Natural killer cell (primary cell): ENCODE measurements around the gene RAB26. TPM values are rescaled to one million over a fixed set of nuclear protein-coding genes. Genes with fewer than 3 reads are reported as not detected.

Experiments
- ATAC-seq, 3 donors: fragments of 150-1000 bp in 2 of 3; fragments of 200-7000 bp in 1 of 3; cut with Tn5 transposase; 1 replicate in 1 of 3; 2 replicates in 2 of 3; pipeline ENCODE4 v1.10.0; 2021; ENCODE audit warnings: mild to moderate bottlenecking in 2 of 3, moderate library complexity in 2 of 3
- DNase-seq, 2 donors: peaks; one replicate each; pipeline versions ENCODE4 v3.0.0 to v3.0.0-alpha.2; 2013 to 2021; ENCODE audit warnings: mixed read lengths in 1 of 2
- H3K27ac ChIP-seq: one replicate; pipeline ENCODE4 v1.5.1; 2013; ENCODE audit warnings: mild to moderate bottlenecking, low read length
- H3K27me3 ChIP-seq: one replicate; pipeline ENCODE4 v1.6.1; 2013; ENCODE audit warnings: low read length; ENCODE audit not compliant: control insufficient read depth, insufficient read depth
- H3K36me3 ChIP-seq: one replicate; pipeline ENCODE4 v1.6.1; 2013; ENCODE audit warnings: low read length; ENCODE audit not compliant: control insufficient read depth, insufficient read depth
- H3K4me1 ChIP-seq: one replicate; pipeline ENCODE4 v1.6.1; 2013; ENCODE audit warnings: low read length; ENCODE audit not compliant: control insufficient read depth, insufficient read depth
- H3K4me3 ChIP-seq: one replicate; pipeline ENCODE4 v1.5.1; 2013; ENCODE audit warnings: low read length
- H3K9me3 ChIP-seq: one replicate; pipeline ENCODE4 v1.6.1; 2013; ENCODE audit warnings: low read length; ENCODE audit not compliant: control insufficient read depth, insufficient read depth
- H3K27ac Mint-ChIP-seq, 2 donors: one replicate each; pipeline ENCODE4 v1.8.0; 2022; ENCODE audit warnings: mild to moderate bottlenecking in 2 of 2, mixed read lengths in 2 of 2, moderate library complexity in 1 of 2
- H3K27me3 Mint-ChIP-seq, 2 donors: one replicate each; pipeline ENCODE4 v1.8.0; 2022; ENCODE audit warnings: low read depth in 2 of 2, mixed read lengths in 2 of 2
- H3K36me3 Mint-ChIP-seq: one replicate; pipeline ENCODE4 v1.8.0; 2022; ENCODE audit warnings: mixed read lengths
- H3K4me1 Mint-ChIP-seq, 2 donors: one replicate each; pipeline ENCODE4 v1.8.0; 2022; ENCODE audit warnings: mixed read lengths in 2 of 2
- H3K4me3 Mint-ChIP-seq: one replicate; pipeline ENCODE4 v1.8.0; 2022; ENCODE audit warnings: mild to moderate bottlenecking, moderate library complexity, mixed read lengths
- H3K9me3 Mint-ChIP-seq, 2 donors: one replicate each; pipeline ENCODE4 v1.8.0; 2022; ENCODE audit warnings: mixed read lengths in 2 of 2
- CTCF ChIP-seq: fragments of 200-600 bp; IDR thresholded peaks from one replicate; pipeline ENCODE4 v1.8.0; 2022; ENCODE audit warnings: antibody characterized with exemption
- WGBS: methylation state at CpG from one replicate; pipeline ENCODE4 v1.1.7; 2013; ENCODE audit warnings: missing lambda C conversion rate; ENCODE audit not compliant: insufficient coverage; 5-methylcytosine and 5-hydroxymethylcytosine counted together
- intact Hi-C: fragments of 100-400 bp; cut with micrococcal nuclease; formaldehyde crosslinking; loops from one replicate; pipeline ENCODE4 v1.14.2; 2022
- total RNA-seq, 4 donors: library from RNA; stranded (reverse); fragments of 120-200 nt in 1 of 4; gene quantifications; one replicate each; pipeline versions ENCODE4 v1.2.3 to v1.2.4, GENCODE V29; 2013 to 2022

The RAB26 gene
- total RNA-seq, 3 donors from 2014 or later (not counting 1 experiment from before 2014, with no cell fraction given) = 0.27 to 0.28 TPM; not detected in 1

GRCh38 chr16:2194166-2194834 is 45.9 kb downstream of the RAB26 start:
- ATAC-seq = no peak

GRCh38 chr16:2194852-2195321 is 46.5 kb downstream of the RAB26 start:
- DNase-seq (peak in 1 of 2 donors; percentile 80), ATAC-seq (peak; percentile 59 to 70 (median 68))
- peaks cover 15% of the 10 kb centered on the region for H3K4me1 ChIP-seq
- no peaks in the 10 kb centered on the region for H3K9me3 Mint-ChIP-seq
- intact Hi-C loops = no loop called here
- peaks cover 39% of the 10 kb centered on the region for H3K27me3 ChIP-seq
- no peak overlapping the region for H3K4me3 ChIP-seq
- WGBS = 19% methylated on average over 10 of the region's 10 CpGs
- TF ChIP-seq CTCF = no peak
- H3K4me1 Mint-ChIP-seq = peaks cover 0 to 5% of the 10 kb centered on the region in 2 donors
- H3K27ac ChIP-seq = no peak overlapping the region
- H3K36me3 Mint-ChIP-seq = no peaks in the 10 kb centered on the region
- no peaks in the 10 kb centered on the region for H3K9me3 ChIP-seq
- H3K27ac Mint-ChIP-seq = no peak overlapping the region
- H3K27me3 Mint-ChIP-seq = peaks cover 11 to 19% of the 10 kb centered on the region in 2 donors
- H3K36me3 ChIP-seq = no peaks in the 10 kb centered on the region
- peak overlapping the region; percentile 45 for H3K4me3 Mint-ChIP-seq

More at GRCh38 chr16:2194166-2194834, 45.9 kb downstream of the RAB26 start:
- Histone ChIP-seq H3K4me1 (peaks cover 15% of the 10 kb centered on the region), H3K27ac (no peak overlapping the region), H3K9me3 (no peaks in the 10 kb centered on the region), H3K4me3 (no peak overlapping the region), H3K36me3 (no peaks in the 10 kb centered on the region), H3K27me3 (peaks cover 39% of the 10 kb centered on the region)
- Mint-ChIP-seq H3K9me3 (no peaks in the 10 kb centered on the region), H3K27me3 (peaks cover 11 to 18% of the 10 kb centered on the region in 2 donors), H3K36me3 (no peaks in the 10 kb centered on the region), H3K4me1 (peaks cover 0 to 5% of the 10 kb centered on the region in 2 donors), H3K27ac (no peak overlapping the region), H3K4me3 (no peak overlapping the region)
- peak in 1 of 2 donors; percentile 35 for DNase-seq
- no peak for TF ChIP-seq CTCF
- intact Hi-C loops = no loop called here
- WGBS = 76% methylated on average over 16 of the region's 16 CpGs

- intact Hi-C loops = no loop called here
Observed at GRCh38 chr16:2195322-2196161, 47.1 kb downstream of the RAB26 start.

More at GRCh38 chr16:2195322-2196161, 47.1 kb downstream of the RAB26 start:
- ATAC-seq (peak in 1 of 3 donors; percentile 13), DNase-seq (no peak)
- TF ChIP-seq CTCF = no peak
- no peaks in the 10 kb centered on the region for H3K9me3 ChIP-seq
- peaks cover 39% of the 10 kb centered on the region for H3K27me3 ChIP-seq
- no peak overlapping the region for H3K27ac Mint-ChIP-seq
- no peaks in the 10 kb centered on the region for H3K9me3 Mint-ChIP-seq
- H3K27ac ChIP-seq = no peak overlapping the region
- WGBS = 4% methylated on average over 49 of the region's 49 CpGs
- peaks cover 11 to 25% of the 10 kb centered on the region in 2 donors for H3K27me3 Mint-ChIP-seq
- H3K4me1 ChIP-seq = peaks cover 15% of the 10 kb centered on the region
- H3K4me1 Mint-ChIP-seq = peaks cover 0 to 5% of the 10 kb centered on the region in 2 donors
- peak overlapping the region; percentile 62 for H3K4me3 Mint-ChIP-seq
- no peak overlapping the region for H3K4me3 ChIP-seq
- no peaks in the 10 kb centered on the region for H3K36me3 ChIP-seq
- no peaks in the 10 kb centered on the region for H3K36me3 Mint-ChIP-seq
